Thyroid gland (tissue), 4 donors: ENCODE results near the gene OR8A1.

Experiments
- CTCF ChIP-seq, 6 experiments: fragments of 200-600 bp in 3 of 6; fragments of 450-650 bp in 3 of 6; sonication (generic) in 3 of 6; IDR thresholded peaks; one replicate each; pipeline ENCODE4 v1.5.1; 2016 to 2019; ENCODE audit warnings: antibody characterized with exemption in 6 of 6, mild to moderate bottlenecking in 2 of 6, inconsistent platforms in 1 of 6, moderate library complexity in 1 of 6
- POLR2A ChIP-seq, 2 donors: fragments of 450-650 bp; IDR thresholded peaks; one replicate each; pipeline ENCODE4 v1.6.1; 2017; ENCODE audit warnings: antibody characterized with exemption in 2 of 2, mild to moderate bottlenecking in 2 of 2, moderate library complexity in 1 of 2

GRCh38 chr11:124611064-124611463 lies 41.3 kb downstream of the OR8A1 start, which contains the start of gene PANX3:
- TF ChIP-seq CTCF (IDR thresholded peaks at IDR 0.05) (no peak), POLR2A (IDR thresholded peaks at IDR 0.05) (no peak)
